Epithelial cell of esophagus (primary cell): ENCODE measurements around the gene DCLK1.

Experiments used
- DNase-seq: peaks from one replicate; pipeline ENCODE4 v3.0.0; 2010; ENCODE audit warnings: low read depth
- H3K4me3 ChIP-seq: 2 replicates; pipeline ENCODE4 v1.5.1; 2011; ENCODE audit warnings: mild to moderate bottlenecking, low read length, control low read depth
- CTCF ChIP-seq: IDR thresholded peaks from 2 replicates; pipeline ENCODE4 v1.5.1; 2011; ENCODE audit warnings: low read depth, mild to moderate bottlenecking, low read length, control low read depth, inconsistent platforms; ENCODE audit not compliant: insufficient read depth; ENCODE audit errors: missing control alignments

DCLK1 gene

DNA sequence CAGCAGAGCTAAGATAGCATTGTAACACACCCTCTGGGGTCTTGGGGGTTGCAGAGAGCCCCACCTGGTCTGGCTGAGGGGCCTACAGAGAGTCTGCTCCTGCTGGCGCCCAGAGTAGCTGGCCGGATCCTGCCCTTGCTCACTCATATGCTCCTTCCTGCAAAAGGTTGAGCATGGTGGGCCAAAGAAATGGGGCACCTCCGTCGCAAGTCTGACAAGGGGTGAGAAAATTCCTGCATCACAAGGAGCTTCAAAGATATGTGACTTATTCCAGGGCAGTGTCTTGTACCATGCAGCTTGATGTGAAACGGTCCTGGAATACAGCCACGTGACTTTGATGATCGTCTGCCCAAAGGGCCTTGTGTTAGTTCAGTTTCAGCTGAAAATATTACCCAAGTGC lies 218.3 kb downstream of the DCLK1 start:
- TF ChIP-seq CTCF: no peak
- H3K4me3 ChIP-seq: no peak overlapping the region
- no peak for DNase-seq

GRCh38 chr13:35909837-35910540 lies 221.2 kb downstream of the DCLK1 start:
- TF ChIP-seq CTCF: no peak
- DNase-seq: no peak
- H3K4me3 ChIP-seq: no peak overlapping the region

GRCh38 chr13:35909091-35909490 lies 222.1 kb downstream of the DCLK1 start:
- DNase-seq: no peak

GRCh38 chr13:35908226-35908625 lies 223.0 kb downstream of the DCLK1 start:
- no peak for TF ChIP-seq CTCF
- H3K4me3 ChIP-seq: no peak overlapping the region
- no peak for DNase-seq

More at GRCh38 chr13:35909091-35909490, 222.1 kb downstream of the DCLK1 start:
- TF ChIP-seq CTCF: no peak
- H3K4me3 ChIP-seq: no peak overlapping the region

DNA sequence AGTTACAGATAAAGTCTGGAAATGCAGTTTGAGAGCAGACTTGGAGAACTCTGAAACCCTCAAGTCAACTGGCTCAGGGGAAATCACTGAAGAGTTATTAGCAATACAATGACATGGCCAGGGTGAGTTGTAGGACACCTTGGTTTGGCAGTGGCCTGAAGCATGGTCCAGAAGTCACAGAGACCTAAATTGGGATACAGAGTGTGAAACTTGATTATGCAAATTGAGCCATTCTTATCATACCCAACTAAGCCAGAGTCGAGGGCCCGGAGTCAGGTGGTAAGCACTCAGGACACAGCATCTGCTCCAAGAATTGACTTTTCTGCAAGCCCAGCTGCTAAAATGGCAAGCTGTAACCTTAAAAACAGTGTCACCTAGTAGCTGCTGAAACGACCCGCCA lies 224.5 kb downstream of the DCLK1 start:
- no peak for TF ChIP-seq CTCF
- no peak for DNase-seq
- H3K4me3 ChIP-seq: no peak overlapping the region

DNA sequence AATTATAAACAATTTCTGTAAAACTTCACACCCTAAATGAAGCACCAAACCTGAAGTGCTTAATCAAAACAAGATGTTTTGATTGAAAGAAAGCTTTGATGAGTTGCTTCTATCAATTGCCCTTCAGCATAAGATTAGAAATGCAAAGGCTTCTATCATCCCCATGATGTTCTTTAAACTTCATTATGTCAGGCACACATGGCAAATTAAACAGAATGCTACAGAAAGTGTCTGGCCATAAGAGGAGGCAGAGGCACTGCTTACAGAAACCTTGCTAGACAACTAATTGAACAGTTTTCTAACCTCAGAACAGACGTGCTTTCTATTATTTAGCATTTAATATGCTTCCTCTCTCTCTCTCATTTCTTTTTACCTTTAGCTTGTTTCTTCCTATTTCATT lies 228.1 kb downstream of the DCLK1 start:
- no peak for DNase-seq
- no peak for TF ChIP-seq CTCF
- no peak overlapping the region for H3K4me3 ChIP-seq

DNA sequence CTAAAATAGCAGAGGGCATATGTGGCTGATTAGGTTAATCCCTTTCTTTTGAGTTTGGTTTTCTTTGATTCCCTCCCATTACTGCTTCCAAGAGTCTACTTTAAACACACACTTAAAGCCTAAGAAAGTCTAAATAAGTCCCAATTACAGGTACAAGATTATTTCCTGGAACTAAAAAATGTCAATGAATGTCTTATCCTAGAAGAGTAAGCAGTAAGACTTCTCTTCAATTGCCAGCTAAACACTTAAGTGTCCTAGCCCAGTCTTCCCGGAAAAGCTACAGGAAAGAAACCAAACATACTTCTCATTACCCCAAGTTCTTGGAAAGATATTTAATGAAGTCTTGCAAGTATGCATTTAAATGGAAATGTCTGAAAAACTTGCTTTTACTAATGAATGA lies 233.1 kb downstream of the DCLK1 start:
- no peak overlapping the region for H3K4me3 ChIP-seq
- TF ChIP-seq CTCF: no peak
- no peak for DNase-seq
